Testis (tissue), 2 donors: ENCODE measurements around the gene TMEM43.

ENCODE experiments used
- CTCF ChIP-seq, 3 experiments: fragments of 450-650 bp in 2 of 3; fragments of 200-600 bp in 1 of 3; sonication (generic) in 1 of 3; IDR thresholded peaks; one replicate each; pipeline ENCODE4 v1.5.1; 2016 to 2019; ENCODE audit warnings: antibody characterized with exemption in 3 of 3, mild to moderate bottlenecking in 2 of 3, moderate library complexity in 1 of 3
- POLR2A ChIP-seq: fragments of 450-650 bp; IDR thresholded peaks from one replicate; pipeline ENCODE4 v1.6.1; 2017; ENCODE audit warnings: antibody characterized with exemption, mild to moderate bottlenecking, moderate library complexity

- peak; percentile 88 for TF ChIP-seq POLR2A
- no peak for TF ChIP-seq CTCF (IDR thresholded peaks at IDR 0.05)
Observed at GRCh38 chr3:14178247-14179113, 53.6 kb downstream of the TMEM43 start, which contains the start of the genes LSM3 and XPC.
